ENCODE measurements around the gene ROR1.

ROR1 gene

DNA sequence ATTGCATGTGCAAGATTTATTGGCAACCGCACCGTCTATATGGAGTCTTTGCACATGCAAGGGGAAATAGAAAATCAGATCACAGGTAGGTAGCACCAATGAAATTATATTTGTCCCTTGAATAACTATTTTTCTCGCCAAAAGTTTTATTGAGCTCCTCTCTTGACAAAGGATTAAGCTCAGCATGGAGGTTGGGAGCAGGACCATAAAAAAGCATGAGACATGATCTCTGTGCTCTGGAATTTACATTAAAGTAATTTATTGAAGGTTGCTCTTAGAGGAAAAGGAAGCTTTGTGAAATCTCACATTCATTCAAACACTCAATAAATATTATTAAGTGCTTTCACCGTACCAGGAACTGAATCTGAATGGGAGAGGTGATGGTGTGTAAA lies 363.6 kb downstream of the ROR1 start:
- no peak overlapping the region for H3K4me3 ChIP-seq (ENCODE audit: low read depth, low read length)
- DNase-seq (ENCODE audit: low read depth), result no peak
- TF ChIP-seq, protein P1, sequence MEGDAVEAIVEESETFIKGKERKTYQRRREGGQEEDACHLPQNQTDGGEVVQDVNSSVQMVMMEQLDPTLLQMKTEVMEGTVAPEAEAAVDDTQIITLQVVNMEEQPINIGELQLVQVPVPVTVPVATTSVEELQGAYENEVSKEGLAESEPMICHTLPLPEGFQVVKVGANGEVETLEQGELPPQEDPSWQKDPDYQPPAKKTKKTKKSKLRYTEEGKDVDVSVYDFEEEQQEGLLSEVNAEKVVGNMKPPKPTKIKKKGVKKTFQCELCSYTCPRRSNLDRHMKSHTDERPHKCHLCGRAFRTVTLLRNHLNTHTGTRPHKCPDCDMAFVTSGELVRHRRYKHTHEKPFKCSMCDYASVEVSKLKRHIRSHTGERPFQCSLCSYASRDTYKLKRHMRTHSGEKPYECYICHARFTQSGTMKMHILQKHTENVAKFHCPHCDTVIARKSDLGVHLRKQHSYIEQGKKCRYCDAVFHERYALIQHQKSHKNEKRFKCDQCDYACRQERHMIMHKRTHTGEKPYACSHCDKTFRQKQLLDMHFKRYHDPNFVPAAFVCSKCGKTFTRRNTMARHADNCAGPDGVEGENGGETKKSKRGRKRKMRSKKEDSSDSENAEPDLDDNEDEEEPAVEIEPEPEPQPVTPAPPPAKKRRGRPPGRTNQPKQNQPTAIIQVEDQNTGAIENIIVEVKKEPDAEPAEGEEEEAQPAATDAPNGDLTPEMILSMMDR (IDR thresholded peaks at IDR 0.05; ENCODE audit: low read depth, low read length), result no peak
- TF ChIP-seq, protein P2, sequence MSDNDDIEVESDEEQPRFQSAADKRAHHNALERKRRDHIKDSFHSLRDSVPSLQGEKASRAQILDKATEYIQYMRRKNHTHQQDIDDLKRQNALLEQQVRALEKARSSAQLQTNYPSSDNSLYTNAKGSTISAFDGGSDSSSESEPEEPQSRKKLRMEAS (IDR thresholded peaks at IDR 0.05; ENCODE audit: low read depth, low read length), result no peak
- no peak for TF ChIP-seq POLR2A (IDR thresholded peaks at IDR 0.05; ENCODE audit: extremely low read depth, insufficient read length)
- no peak for TF ChIP-seq MYC (IDR thresholded peaks at IDR 0.05; ENCODE audit: low read depth, low read length)

DNA sequence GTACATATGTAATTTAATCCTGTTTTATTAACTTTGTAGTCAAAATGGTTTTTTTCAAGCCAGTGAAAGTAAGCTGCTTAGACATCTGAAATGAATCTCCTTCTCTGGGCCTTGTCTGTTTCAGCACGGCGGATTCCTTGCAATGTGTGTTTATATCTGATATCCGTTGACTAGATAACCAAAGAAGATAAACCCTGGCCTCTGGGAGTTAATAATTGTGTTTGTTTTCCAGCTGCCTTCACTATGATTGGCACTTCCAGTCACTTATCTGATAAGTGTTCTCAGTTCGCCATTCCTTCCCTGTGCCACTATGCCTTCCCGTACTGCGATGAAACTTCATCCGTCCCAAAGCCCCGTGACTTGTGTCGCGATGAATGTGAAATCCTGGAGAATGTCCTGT lies 366.1 kb downstream of the ROR1 start:
- TF ChIP-seq, protein P2 (IDR thresholded peaks at IDR 0.05; ENCODE audit: low read depth, low read length), result no peak
- TF ChIP-seq MYC (IDR thresholded peaks at IDR 0.05; ENCODE audit: low read depth, low read length), result no peak
- TF ChIP-seq, protein P1 (IDR thresholded peaks at IDR 0.05; ENCODE audit: low read depth, low read length), result no peak
- no peak for TF ChIP-seq POLR2A (IDR thresholded peaks at IDR 0.05; ENCODE audit: extremely low read depth, insufficient read length)
- H3K4me3 ChIP-seq (ENCODE audit: low read depth, low read length), result no peak overlapping the region
- no peak for DNase-seq (ENCODE audit: low read depth)

DNA sequence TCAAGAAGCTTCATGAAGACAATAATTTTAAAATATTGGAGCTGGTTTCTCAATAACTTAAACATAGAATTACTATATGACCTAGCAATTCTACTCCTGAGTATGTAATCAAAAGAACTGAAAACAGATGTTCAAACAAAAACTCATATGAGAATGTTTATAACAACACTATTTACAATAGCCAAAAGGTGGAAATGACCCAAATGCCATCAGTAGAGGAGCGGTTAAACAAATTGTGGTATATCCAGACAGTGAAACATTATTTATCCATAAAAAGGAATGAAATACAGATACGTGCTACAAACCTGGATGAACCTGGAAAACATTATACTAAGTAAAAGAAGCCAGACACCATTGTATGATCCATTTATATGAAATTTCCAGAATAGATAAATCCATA lies 366.8 kb downstream of the ROR1 start:
- no peak for DNase-seq (ENCODE audit: low read depth)
- H3K4me3 ChIP-seq (ENCODE audit: low read depth, low read length), result no peak overlapping the region
- TF ChIP-seq MYC (IDR thresholded peaks at IDR 0.05; ENCODE audit: low read depth, low read length) (no peak), POLR2A (IDR thresholded peaks at IDR 0.05; ENCODE audit: extremely low read depth, insufficient read length) (no peak)
- TF ChIP-seq, protein P1 (IDR thresholded peaks at IDR 0.05; ENCODE audit: low read depth, low read length), result no peak
- TF ChIP-seq, protein P2 (IDR thresholded peaks at IDR 0.05; ENCODE audit: low read depth, low read length), result no peak

DNA sequence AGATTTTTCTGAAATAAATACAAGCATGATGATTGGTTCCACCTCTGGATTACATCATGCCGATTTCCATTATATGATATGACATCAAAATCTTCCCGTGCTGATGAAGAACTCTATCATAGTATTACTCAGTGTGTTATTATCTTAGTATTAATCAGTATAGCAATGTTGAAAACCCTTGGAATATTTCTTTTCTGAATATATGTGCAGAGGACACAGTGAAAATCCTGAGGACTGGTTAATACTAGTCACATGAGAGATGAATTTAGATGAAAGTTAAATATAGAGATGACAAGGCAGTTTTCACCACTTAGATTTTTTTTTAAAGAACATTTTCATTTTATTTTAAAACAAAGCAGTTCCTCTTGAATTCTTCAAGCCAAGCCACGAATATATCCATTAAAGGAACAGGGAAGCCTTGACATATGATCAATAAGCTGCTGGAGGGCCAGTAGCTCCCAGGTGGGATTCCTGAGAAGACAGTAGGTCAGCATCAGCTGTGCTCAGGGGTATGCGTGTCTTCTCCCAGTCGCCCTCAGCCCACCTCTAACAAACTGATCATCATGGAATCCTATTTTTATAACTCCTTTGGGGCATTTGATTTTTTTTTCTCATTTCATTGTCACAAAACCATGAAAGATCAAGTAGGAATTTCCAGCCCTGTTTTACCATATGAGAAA lies 373.4 kb downstream of the ROR1 start:
- no peak for DNase-seq (ENCODE audit: low read depth)
- TF ChIP-seq MYC (IDR thresholded peaks at IDR 0.05; ENCODE audit: low read depth, low read length) (no peak), POLR2A (IDR thresholded peaks at IDR 0.05; ENCODE audit: extremely low read depth, insufficient read length) (no peak)
- TF ChIP-seq, protein P2 (IDR thresholded peaks at IDR 0.05; ENCODE audit: low read depth, low read length), result no peak
- TF ChIP-seq, protein P1 (IDR thresholded peaks at IDR 0.05; ENCODE audit: low read depth, low read length), result no peak
- H3K4me3 ChIP-seq (ENCODE audit: low read depth, low read length), result no peak overlapping the region

DNA sequence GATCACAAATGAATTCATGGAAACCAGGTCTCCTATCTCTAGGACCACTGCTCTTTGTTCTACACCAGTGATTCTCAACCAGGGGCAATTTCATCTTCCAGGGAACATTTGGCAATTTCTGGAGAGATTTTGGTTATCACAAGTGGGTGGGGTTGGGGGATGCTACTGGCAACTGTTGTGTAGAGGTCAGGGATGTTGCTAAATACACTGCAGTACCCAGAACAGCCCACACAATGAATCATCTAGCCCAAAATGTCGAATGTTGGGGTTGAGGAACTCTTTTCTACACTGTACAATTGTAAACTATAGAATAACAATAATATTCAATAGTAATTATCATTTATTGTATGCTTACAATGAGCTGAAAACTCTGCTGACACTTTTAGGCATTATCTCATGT lies 373.9 kb downstream of the ROR1 start:
- no peak for DNase-seq (ENCODE audit: low read depth)
- no peak for TF ChIP-seq POLR2A (IDR thresholded peaks at IDR 0.05; ENCODE audit: extremely low read depth, insufficient read length)
- TF ChIP-seq, protein P2 (IDR thresholded peaks at IDR 0.05; ENCODE audit: low read depth, low read length), result no peak
- TF ChIP-seq, protein P1 (IDR thresholded peaks at IDR 0.05; ENCODE audit: low read depth, low read length), result no peak
- TF ChIP-seq MYC (IDR thresholded peaks at IDR 0.05; ENCODE audit: low read depth, low read length), result no peak
- no peak overlapping the region for H3K4me3 ChIP-seq (ENCODE audit: low read depth, low read length)
